WTC11 (cell line): ENCODE measurements around the gene DSN1. TPM values are rescaled to one million over a fixed set of nuclear protein-coding genes. Genes with fewer than 3 reads are reported as not detected.

Experiments
- ATAC-seq: fragments of 200-7000 bp; cut with Tn5 transposase; 2 replicates; pipeline ENCODE4 v1.10.0; 2021; ENCODE audit warnings: mild to moderate bottlenecking, moderate library complexity
- CTCF ChIA-PET: fragments of 300-600 bp; sonication (Branson Sonifier 250); formaldehyde crosslinking; loops from one replicate; lab custom pipeline; 2021; ENCODE audit warnings: antibody characterized with exemption; lab: Charles Lee
- POLR2A ChIA-PET: fragments of 350-600 bp; sonication (Branson Sonifier 250); formaldehyde crosslinking; loops from one replicate; lab custom pipeline; 2021; ENCODE audit warnings: antibody characterized with exemption; lab: Charles Lee
- DNase-seq: peaks from one replicate; pipeline ENCODE4 v3.0.0; 2021; ENCODE audit warnings: low spot score
- H3K27ac Mint-ChIP-seq: 2 replicates; pipeline ENCODE4 v1.8.0; 2021; ENCODE audit warnings: mixed read lengths
- H3K27me3 Mint-ChIP-seq: 2 replicates; pipeline ENCODE4 v1.8.0; 2021; ENCODE audit warnings: low read depth, mild to moderate bottlenecking, moderate library complexity, mixed read lengths
- H3K36me3 Mint-ChIP-seq: 2 replicates; pipeline ENCODE4 v1.8.0; 2021; ENCODE audit warnings: mixed read lengths
- H3K4me1 Mint-ChIP-seq: 2 replicates; pipeline ENCODE4 v1.8.0; 2022; ENCODE audit warnings: mixed read lengths
- H3K4me3 Mint-ChIP-seq: 2 replicates; pipeline ENCODE4 v1.8.0; 2021; ENCODE audit warnings: mild to moderate bottlenecking, moderate library complexity, mixed read lengths
- H3K9me3 Mint-ChIP-seq: 2 replicates; pipeline ENCODE4 v1.8.0; 2021; ENCODE audit warnings: mixed read lengths
- ATF2 ChIP-seq: sonication (generic); formaldehyde crosslinking; IDR thresholded peaks from 2 replicates; pipeline ENCODE4 v1.8.1; 2022; ENCODE audit warnings: low read depth, missing genetic modification reagents, borderline replicate concordance
- CDX4 ChIP-seq: fragments of 250-450 bp; sonication (Bioruptor Pico); IDR thresholded peaks from 2 replicates; pipeline ENCODE4 v1.9.0; 2021; ENCODE audit warnings: moderate library complexity, mild to moderate bottlenecking, inconsistent platforms, borderline replicate concordance
- E2F4 ChIP-seq: sonication (generic); formaldehyde crosslinking; IDR thresholded peaks from 2 replicates; pipeline ENCODE4 v1.8.1; 2022; ENCODE audit warnings: low read depth, mild to moderate bottlenecking, moderate library complexity, missing genetic modification reagents, borderline replicate concordance
- E2F5 ChIP-seq: sonication (generic); formaldehyde crosslinking; IDR thresholded peaks from 2 replicates; pipeline ENCODE4 v1.8.1; 2022; ENCODE audit warnings: mild to moderate bottlenecking, moderate library complexity, missing genetic modification reagents
- ERG ChIP-seq: fragments of 250-450 bp; sonication (Bioruptor Pico); IDR thresholded peaks from 2 replicates; pipeline ENCODE4 v1.8.0; 2021; ENCODE audit warnings: mild to moderate bottlenecking
- GRHL2 ChIP-seq: fragments of 250-450 bp; sonication (Bioruptor Pico); IDR thresholded peaks from 2 replicates; pipeline ENCODE4 v1.8.0; 2022; ENCODE audit warnings: mild to moderate bottlenecking, moderate library complexity; ENCODE audit not compliant: insufficient replicate concordance, severe bottlenecking
- IRF2 ChIP-seq: sonication (generic); formaldehyde crosslinking; IDR thresholded peaks from 2 replicates; pipeline ENCODE4 v1.8.0; 2022; ENCODE audit warnings: low read depth, missing genetic modification reagents, borderline replicate concordance
- JAZF1 ChIP-seq: fragments of 250-450 bp; sonication (Bioruptor Pico); IDR thresholded peaks from 2 replicates; pipeline ENCODE4 v1.9.0; 2021; ENCODE audit warnings: moderate library complexity, mild to moderate bottlenecking, inconsistent platforms
- MYBL2 ChIP-seq: sonication (generic); formaldehyde crosslinking; IDR thresholded peaks from 2 replicates; pipeline ENCODE4 v1.8.1; 2023; ENCODE audit warnings: mild to moderate bottlenecking, moderate library complexity, missing genetic modification reagents
- NFATC4 ChIP-seq: fragments of 250-450 bp; sonication (Bioruptor Pico); IDR thresholded peaks from 2 replicates; pipeline ENCODE4 v1.9.0; 2021; ENCODE audit warnings: mild to moderate bottlenecking
- NR2C2 ChIP-seq: sonication (generic); formaldehyde crosslinking; IDR thresholded peaks from 2 replicates; pipeline ENCODE4 v1.8.0; 2022; ENCODE audit warnings: mild to moderate bottlenecking, missing genetic modification reagents
- PREB ChIP-seq: sonication (generic); formaldehyde crosslinking; IDR thresholded peaks from 2 replicates; pipeline ENCODE4 v1.8.1; 2022; ENCODE audit warnings: mild to moderate bottlenecking, missing genetic modification reagents, moderate library complexity, borderline replicate concordance
- RELA ChIP-seq: sonication (generic); formaldehyde crosslinking; IDR thresholded peaks from 2 replicates; pipeline ENCODE4 v1.8.1; 2022; ENCODE audit warnings: missing genetic modification reagents, mild to moderate bottlenecking, borderline replicate concordance
- TP53 ChIP-seq: sonication (generic); formaldehyde crosslinking; IDR thresholded peaks from 2 replicates; pipeline ENCODE4 v1.8.1; 2023; ENCODE audit warnings: mild to moderate bottlenecking, missing genetic modification reagents
- ZNF121 ChIP-seq: sonication (generic); formaldehyde crosslinking; IDR thresholded peaks from 2 replicates; pipeline ENCODE4 v1.8.0; 2023; ENCODE audit warnings: missing genetic modification reagents
- ZNF671 ChIP-seq: fragments of 250-450 bp; sonication (Bioruptor Pico); IDR thresholded peaks from 2 replicates; pipeline ENCODE4 v1.8.0; 2021; ENCODE audit warnings: mild to moderate bottlenecking
- ZSCAN18 ChIP-seq: fragments of 250-450 bp; sonication (Bioruptor Pico); IDR thresholded peaks from 2 replicates; pipeline ENCODE4 v2.1.2; 2022; ENCODE audit warnings: mild to moderate bottlenecking, moderate library complexity
- total RNA-seq: library from RNA; stranded (reverse); gene quantifications from 3 replicates; pipeline ENCODE4 v1.2.3, GENCODE V29; 2021

DSN1 gene
- total RNA-seq, 1 experiment from 2014 or later: 27.0 TPM

GRCh38 chr20:36795691-36796090 is 22.1 kb upstream of the DSN1 start:
- no peak overlapping the region for H3K27ac Mint-ChIP-seq
- DNase-seq: no peak
- no peak for TF ChIP-seq JAZF1 (CRISPR knock-in tag)
- TF ChIP-seq, all 79 proteins: peak for 0
- ATAC-seq: no peak
- ChIA-PET POLR2A (no interaction called here), CTCF (interaction anchor here (0.5 to 1.6 kb wide), 6 partner anchors 9 to 124 kb away, joined by 3 to 9 read pairs (median 4); a partner anchor contains a TSS)
- Mint-ChIP-seq H3K4me3 (no peak overlapping the region), H3K36me3 (peaks cover 38% of the 10 kb centered on the region), H3K27me3 (no peaks in the 10 kb centered on the region), H3K9me3 (no peaks in the 10 kb centered on the region), H3K4me1 (no peaks in the 10 kb centered on the region)

GRCh38 chr20:36794116-36794474 is 20.5 kb upstream of the DSN1 start:
- peaks cover 34% of the 10 kb centered on the region for H3K36me3 Mint-ChIP-seq
- H3K9me3 Mint-ChIP-seq: no peaks in the 10 kb centered on the region
- H3K4me3 Mint-ChIP-seq: no peak overlapping the region
- no peak overlapping the region for H3K27ac Mint-ChIP-seq
- TF ChIP-seq RELA (no peak), E2F4 (CRISPR knock-in tag) (no peak), ZNF121 (no peak), PREB (CRISPR knock-in tag) (no peak), E2F5 (no peak), MYBL2 (CRISPR knock-in tag) (no peak), NFATC4 (CRISPR knock-in tag) (no peak), ERG (no peak), NR2C2 (CRISPR knock-in tag) (no peak), IRF2 (CRISPR knock-in tag) (no peak), ZSCAN18 (no peak), GRHL2 (CRISPR knock-in tag) (no peak), TP53 (no peak), ATF2 (CRISPR knock-in tag) (no peak), CDX4 (no peak), ZNF671 (no peak)
- no peak for ATAC-seq
- CTCF ChIA-PET: interaction anchor here (1.0 to 4.4 kb wide), 4 partner anchors 14 to 92 kb away, joined by 3 to 41 read pairs (median 3); no protein-coding TSS in a partner anchor
- no peaks in the 10 kb centered on the region for H3K4me1 Mint-ChIP-seq
- H3K27me3 Mint-ChIP-seq: no peaks in the 10 kb centered on the region
- POLR2A ChIA-PET: no interaction called here
- no peak for DNase-seq
